ENCODE measurements around the gene CNST.

DNA sequence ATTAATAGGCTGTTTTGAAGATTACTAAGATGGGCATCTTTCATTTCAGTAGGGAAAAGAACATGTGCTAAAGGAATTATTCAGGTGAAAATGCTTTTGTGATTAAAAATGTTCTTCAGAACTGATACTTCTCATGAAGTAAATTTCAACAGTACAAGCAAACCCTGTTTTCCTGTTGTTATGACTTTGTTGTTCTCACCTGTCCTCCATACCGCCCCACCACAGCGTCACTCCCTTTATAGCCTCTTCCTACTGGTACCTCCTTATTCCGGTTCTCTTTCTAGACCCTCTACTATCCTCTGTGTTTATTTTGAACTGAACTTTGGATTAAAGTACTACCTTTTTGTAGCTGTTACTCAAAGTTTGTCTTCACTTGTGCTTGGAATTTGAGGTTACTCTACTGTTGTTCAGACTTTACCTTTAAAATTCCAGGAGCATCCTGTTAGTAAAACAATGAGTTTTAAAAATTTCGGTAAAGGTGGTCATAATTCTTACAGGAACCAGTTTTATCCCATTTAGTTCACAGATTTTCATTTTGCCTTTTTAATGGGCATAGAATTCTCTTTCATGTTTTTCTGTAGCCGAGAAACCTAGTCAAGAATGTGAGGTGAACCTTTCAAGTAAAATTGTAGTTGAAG lies 10.9 kb downstream of the CNST start:
- TF ChIP-seq POLR2A (IDR thresholded peaks at IDR 0.05; ENCODE audit: low read depth, low read length) (no peak), POLR2AphosphoS5 (IDR thresholded peaks at IDR 0.05; ENCODE audit: low read depth, low read length) (no peak), TAF1 (IDR thresholded peaks at IDR 0.05; ENCODE audit: low read depth, low read length) (no peak)
